ENCODE results near the gene MAGI1.
"Not testable (repeated sequence)": the region's sequence is repeated elsewhere in the genome, so short reads cannot be mapped to it uniquely, and the experiment has no call there.

Gene MAGI1

GRCh38 chr3:65578861-65579260 is 459.9 kb downstream of the MAGI1 start:
- no peak for DNase-seq

DNA sequence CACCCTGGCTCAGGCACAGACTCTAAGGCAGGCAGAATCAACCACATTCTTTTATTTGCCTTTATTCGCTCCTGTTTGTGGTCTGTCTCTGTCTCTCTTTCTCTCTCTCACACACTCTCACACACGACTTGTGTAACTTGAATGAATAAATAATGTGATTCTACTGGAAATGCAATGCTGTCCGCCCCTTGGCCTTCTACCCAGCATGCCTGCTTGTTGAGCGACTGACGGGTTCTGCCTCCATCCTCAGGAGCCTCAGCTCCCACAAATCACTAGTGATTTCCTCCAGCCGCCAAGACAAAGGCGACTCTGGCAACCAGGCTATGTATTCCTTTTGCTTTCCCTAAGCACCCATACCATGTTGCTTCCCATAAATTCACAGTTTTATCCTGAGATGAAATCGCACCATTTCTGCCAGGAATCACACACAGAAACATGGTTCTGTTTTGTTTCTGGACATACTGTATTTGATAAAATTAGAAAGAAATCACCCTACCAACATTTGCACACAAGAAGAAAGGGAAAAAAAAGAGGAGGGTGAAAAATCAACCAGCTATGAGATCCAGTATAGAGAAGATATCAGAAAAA is 460.8 kb downstream of the MAGI1 start:
- DNase-seq, result no peak

DNA sequence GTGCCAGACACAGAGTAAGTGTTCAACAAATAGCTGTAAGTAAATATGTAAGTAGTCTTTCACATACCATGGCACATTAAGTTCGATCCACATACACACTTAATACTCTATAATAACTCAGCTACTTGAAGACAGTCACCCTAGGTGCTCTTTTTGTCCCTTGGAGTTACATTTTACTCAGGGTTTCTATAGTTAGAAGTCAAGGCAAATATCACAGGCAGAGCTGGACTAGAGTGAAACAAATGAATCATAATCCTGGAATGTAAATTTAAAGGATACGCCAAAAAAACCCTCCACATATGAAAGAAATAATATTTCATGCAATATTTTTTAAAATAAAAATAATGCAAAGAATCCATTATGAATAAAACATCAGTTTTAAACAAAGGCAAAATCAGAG is 461.8 kb downstream of the MAGI1 start:
- DNase-seq, result no peak

- DNase-seq, result no peak
Measured at GRCh38 chr3:65576228-65576627, 462.5 kb downstream of the MAGI1 start.

DNA sequence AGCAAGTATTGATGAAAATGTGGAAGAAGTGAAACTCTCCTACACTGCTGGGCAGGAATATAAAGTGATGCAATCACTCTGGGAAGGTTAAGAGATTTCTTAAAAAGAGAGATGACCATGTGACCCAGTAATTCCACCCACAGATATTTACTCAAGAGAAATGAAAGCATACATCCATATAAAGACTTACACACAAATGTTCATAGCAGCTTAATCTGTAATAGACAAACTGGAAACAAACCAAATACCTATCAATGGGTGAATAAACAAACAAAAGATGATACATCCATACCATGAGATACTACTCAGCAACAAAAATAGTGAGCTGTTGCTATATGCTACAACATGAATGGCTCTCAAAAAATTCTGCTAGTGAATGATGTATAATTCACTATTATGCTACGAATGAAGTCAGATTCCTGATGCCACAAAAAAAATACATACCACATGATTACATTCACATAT is 463.3 kb downstream of the MAGI1 start:
- DNase-seq, result no peak

DNA sequence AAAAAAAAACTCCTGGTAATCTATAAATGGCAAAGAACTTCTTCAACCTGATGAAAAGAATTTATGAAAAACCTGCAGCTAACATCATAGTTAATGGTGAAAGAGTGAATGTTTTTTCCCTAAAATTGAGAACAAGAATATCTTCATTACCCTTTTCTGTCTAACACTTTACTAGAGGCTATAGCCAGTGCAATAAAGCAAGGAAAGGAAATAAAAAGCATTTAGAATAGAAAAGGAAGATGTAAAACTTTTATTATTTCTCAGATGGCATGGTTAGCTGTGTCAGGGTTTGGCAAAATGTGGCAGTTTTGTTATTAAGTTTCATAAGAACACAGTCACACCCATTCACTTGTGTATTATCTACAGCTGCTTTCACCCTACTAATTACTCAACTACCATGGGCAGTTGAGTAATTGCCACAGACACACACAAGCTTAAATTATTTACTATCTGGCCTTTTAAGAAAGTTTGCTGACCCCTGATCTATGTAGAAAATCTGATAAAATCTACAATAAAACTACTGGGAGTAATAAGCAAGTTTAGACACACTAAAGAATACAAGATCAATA is 465.1 kb downstream of the MAGI1 start:
- no peak for DNase-seq

- no peak for DNase-seq
Measured at GRCh38 chr3:65572175-65572777, 466.4 kb downstream of the MAGI1 start.

GRCh38 chr3:65569845-65570405 is 468.8 kb downstream of the MAGI1 start:
- DNase-seq, result no peak

DNA sequence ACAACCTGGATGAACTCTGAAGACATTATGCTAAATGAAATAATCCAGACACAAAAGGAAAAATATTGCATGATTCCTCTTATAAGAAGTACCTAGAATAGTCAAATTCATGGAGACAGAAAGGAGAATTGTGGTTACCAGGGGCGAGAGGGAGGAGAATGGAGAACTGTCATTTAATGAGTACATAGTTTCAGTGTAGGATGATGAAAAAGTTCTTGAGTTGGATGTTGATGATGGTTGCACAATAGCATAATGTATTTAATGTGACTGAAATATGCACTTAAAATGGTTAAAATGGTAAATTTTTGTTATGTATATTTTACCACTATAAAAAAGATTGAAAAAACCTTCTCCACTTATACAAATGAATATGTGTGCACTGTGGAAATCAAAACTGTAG is 469.6 kb downstream of the MAGI1 start:
- no peak for DNase-seq

GRCh38 chr3:65568497-65568896 is 470.2 kb downstream of the MAGI1 start:
- no peak for DNase-seq

- not testable (repeated sequence) for DNase-seq
Measured at GRCh38 chr3:65565744-65566143, 473.0 kb downstream of the MAGI1 start.

GRCh38 chr3:65564483-65564882 is 474.2 kb downstream of the MAGI1 start:
- no peak for DNase-seq

DNA sequence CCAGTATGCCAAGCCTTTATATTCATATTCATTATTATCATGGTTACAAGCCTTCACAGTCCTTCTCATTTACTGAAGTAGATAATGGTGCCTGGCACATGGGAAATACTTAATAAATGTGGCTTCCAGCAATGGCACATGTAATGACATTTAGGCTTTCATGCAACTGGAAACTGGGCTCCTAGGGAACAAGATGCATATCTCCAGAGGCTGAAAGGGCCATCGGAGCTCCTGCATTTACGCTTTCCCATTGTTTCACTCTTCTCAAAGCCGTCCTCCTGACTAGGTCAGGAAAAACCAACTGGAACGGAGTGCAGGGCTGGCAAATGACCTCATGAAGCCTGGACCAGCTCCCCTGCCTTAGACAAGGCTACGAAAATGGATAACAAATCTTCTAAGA is 474.9 kb downstream of the MAGI1 start:
- DNase-seq, result no peak

DNA sequence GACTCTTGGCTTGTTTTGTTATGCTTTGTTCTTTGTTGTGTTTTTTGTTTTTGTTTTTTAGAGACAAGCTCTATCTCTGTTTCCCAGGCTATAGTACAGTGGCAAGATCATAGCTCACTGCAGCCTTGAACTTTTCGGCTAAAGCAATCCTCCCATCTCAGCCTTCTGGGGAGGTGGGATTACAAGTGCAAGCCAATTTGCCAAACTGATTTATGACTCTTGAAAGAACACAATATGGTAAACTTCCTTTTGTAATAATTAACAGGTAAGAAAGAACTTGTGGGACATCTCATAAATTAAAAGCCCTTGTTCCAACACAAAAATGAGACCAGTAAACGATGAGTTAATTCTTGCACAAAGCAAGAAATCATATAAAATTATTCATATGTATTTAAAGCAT is 476.3 kb downstream of the MAGI1 start:
- no peak for DNase-seq

GRCh38 chr3:65561617-65562016 is 477.1 kb downstream of the MAGI1 start:
- no peak for DNase-seq

- DNase-seq, result no peak
Measured at GRCh38 chr3:65560901-65561300, 477.8 kb downstream of the MAGI1 start.

DNA sequence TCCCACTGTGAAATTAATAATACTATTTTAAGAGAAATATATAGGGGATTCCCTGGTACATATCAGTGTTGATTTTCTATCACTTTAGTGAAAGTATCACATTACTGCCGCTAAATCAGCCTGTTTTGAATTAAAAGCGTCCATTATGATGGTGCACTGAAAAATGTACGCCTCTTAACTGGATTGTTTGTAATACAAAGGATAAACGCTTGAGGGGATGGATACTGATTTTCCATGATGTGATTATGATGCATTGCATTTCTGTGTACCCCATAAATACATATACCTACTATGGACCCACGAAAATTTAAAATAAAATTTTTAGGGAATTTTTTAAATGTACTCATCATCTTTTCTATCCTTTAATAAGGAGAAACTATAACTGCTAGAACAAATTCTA is 478.6 kb downstream of the MAGI1 start:
- no peak for DNase-seq

GRCh38 chr3:65559643-65560042 is 479.1 kb downstream of the MAGI1 start:
- DNase-seq, result no peak

DNA sequence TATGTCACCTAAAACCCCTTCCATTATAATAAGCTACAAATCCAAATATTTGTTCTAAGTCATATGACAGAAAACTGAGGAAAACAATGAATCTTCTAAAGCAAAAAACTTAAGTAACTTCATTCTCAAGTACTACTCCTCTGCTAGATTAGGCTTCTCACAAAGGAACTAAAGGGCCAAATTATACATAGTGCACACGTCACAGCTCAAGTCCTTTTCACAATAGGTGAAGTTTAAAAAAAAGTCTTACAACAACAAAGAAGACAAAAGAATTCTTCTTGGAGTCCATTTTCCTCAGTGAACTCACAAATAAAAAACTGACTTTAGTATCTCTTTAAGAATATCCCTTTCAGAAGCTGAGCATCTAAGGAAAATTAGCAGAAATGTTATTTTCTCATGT is 479.9 kb downstream of the MAGI1 start:
- no peak for DNase-seq

DNA sequence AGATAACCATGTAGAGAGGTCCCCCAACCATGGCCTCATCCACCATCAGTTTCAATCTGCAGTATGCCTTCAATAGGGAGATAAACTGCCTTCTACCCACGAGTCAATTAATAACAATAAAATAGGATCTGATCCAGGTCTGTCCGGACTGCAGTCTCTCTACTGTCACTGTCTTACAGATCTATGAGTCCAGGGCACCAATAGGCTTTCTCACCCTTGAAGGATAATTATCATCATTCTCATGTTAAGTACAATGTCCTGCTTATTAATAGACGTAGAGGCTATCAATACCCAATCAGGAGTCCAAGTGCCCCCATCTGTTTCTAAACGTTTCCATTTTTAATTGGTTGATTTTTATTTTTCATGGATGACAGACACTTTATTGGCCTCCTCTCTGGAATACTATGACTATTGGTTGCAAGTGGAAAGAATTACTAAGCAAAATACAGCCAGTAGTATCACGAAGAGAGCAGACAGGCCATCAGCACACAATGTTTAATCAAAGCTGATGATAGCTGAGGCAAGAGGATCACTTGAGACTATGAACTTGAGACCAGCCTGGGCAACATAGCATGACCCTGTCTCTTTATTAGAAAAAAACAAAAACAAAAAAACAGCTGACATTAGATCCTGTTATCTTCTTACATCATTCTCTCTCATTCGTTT is 480.7 kb downstream of the MAGI1 start:
- DNase-seq, result no peak

DNA sequence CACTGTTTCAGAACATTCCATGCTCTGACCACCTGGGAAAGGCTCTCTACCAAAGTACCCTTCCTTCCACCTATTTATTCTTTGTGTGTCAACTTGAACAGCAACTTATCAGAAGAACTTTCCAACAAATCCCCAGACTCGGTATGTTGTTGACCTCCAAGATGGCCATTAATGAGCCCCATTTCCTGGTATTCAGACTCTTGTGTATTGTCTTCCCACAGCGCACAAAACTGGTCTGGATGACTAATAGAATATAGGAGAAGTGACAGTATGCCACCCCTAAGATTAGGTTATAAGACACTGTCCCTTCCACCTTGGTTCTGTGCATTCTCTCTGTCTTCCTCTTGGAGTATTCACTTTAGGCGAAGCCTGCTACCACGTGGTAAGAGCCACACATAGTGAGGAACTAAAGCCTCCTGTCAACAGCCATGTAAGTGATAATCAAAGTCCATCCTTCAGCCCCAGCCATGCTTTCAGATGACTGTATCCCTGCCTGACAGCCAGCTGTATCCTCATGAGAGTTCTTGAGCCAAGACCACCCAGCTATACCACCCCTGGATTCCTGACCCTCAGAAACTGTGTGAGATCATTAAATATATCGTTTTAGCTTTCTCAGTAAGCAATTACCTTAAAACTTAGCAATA is 481.7 kb downstream of the MAGI1 start:
- DNase-seq, result no peak

DNA sequence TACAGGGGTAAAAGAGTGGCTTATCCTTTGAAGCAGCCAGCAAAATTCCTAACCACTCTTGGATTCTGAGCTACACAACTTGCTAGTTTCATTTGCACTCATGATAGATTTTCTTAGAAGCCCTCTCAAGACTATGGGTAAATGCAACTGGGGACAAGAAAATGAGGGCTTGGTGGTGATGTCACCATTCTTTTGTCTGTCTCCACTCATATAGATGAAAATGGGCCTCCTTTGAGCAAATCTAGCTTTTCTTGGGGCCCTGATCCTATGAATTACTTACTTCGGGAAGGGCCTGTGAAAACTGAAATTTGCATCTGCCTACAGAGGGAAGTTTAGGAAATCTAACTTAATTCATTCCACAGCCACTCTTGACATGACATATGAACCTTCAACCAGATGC is 486.3 kb downstream of the MAGI1 start:
- no peak for DNase-seq

- peak; percentile 63 for DNase-seq
Measured at GRCh38 chr3:65551945-65552344, 486.8 kb downstream of the MAGI1 start.

Data from islet precursor cell (in vitro differentiated cells).